HG03025 (cell line): Measurements from ENCODE around the gene MYOF.
"Not testable (repeated sequence)": the region's sequence is repeated elsewhere in the genome, so short reads cannot be mapped to it uniquely, and the experiment has no call there.

ENCODE experiments used
- ATAC-seq: cut with Tn5 transposase; IDR thresholded peaks from one replicate; pipeline ENCODE4 v1.9.1; 2021; ENCODE audit warnings: mild to moderate bottlenecking, moderate library complexity; ENCODE audit not compliant: unreplicated experiment, low FRiP score

The MYOF gene

DNA sequence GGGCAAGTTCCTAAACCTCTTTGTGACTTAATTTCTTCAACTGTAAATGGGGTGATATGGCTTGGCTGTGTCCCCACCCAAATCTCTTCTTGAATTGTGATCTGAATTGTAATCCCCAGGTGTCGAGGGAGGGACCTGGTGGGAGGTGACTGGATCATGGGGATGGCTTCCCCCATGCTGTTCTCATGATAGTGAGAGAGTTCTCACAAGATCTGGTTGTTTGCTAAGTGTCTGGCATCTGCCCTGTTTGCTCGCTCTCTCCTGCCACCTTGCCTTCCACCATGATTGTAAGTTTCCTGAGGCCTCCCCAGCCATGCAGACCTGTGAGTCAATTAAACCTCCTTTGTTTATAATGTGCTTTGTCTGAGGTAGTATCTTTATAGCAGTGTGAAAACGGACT, 177.0 kb downstream of the MYOF start:
- ATAC-seq = no peak

- ATAC-seq = no peak
These were observed 181.2 kb downstream of the MYOF start for GRCh38 chr10:93300981-93301380.

GRCh38 chr10:93300288-93300917, 181.7 kb downstream of the MYOF start:
- no peak for ATAC-seq

- ATAC-seq = no peak
These were observed 182.4 kb downstream of the MYOF start for GRCh38 chr10:93299606-93300287.

DNA sequence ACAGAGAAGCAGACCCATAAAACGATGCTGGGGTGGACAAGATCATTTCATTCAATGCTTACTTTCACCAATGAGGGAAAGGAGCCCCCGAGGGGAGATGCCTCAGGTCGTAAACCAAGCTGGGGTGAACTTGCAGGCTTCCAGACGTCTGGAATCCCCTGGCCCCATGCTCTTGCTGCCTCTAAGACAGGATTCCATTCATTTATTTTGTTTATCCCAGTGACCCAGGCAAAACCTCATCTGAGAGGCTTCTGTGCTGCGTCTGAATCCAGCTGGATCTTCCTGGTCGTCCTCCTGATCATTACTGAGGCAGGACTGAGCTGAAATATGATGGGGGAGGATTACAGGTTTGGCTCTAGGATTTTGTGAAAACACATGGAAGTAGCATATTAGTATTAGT, 182.9 kb downstream of the MYOF start:
- no peak for ATAC-seq

DNA sequence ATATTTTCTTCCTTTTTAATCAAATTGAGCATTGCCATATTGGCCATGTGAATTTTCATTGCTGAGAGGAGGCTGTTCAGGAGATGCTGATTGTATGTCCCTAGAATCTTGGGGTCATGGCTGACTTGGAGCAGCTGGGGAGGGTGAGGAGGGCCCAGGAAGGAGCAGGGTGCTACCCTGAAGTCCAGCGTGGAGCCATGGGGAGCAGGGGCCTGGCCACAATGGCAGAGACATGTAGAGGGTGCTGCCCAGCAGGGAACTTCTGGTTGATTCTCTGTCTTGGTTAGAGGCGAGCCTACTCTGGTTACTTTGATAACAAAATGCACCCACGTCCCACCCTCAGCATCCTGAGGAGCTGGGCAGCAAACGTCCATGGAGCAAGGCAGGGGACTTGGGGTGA, 186.0 kb downstream of the MYOF start:
- ATAC-seq = no peak

- ATAC-seq = no peak
These were observed 188.1 kb downstream of the MYOF start for GRCh38 chr10:93293999-93294398.

DNA sequence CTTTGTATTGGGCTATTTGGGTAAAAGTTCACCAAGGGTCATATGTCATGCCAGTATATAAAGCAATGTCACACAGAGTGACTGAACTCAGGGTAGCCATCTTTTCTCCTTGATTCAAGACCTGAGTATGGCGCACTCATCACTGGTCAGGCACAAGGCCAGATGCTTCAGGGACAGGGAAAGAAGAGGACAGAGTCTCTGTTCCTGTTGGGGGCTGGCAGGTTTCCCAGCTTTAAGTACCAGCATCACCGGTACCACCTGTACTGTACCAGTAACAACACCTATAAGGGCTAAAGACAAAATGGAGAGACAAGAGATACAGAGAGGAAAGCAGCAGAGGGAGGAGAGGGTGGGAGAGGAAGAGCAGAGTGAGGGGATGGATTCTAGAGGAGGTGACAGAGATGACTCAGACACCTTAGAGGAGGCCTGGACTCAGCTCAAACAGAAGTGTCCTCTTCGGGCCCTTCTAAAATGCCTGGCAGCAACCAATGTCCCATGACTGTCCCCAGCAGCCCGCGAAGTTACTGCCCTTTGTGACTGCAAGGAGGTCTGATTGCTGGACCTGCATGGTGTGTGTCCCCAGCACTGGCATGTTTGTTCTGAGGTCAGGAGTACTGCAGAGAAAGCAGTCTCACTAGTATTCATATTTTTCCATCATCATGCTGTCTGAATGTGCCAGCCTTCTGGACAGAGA, 191.3 kb downstream of the MYOF start:
- no peak for ATAC-seq

DNA sequence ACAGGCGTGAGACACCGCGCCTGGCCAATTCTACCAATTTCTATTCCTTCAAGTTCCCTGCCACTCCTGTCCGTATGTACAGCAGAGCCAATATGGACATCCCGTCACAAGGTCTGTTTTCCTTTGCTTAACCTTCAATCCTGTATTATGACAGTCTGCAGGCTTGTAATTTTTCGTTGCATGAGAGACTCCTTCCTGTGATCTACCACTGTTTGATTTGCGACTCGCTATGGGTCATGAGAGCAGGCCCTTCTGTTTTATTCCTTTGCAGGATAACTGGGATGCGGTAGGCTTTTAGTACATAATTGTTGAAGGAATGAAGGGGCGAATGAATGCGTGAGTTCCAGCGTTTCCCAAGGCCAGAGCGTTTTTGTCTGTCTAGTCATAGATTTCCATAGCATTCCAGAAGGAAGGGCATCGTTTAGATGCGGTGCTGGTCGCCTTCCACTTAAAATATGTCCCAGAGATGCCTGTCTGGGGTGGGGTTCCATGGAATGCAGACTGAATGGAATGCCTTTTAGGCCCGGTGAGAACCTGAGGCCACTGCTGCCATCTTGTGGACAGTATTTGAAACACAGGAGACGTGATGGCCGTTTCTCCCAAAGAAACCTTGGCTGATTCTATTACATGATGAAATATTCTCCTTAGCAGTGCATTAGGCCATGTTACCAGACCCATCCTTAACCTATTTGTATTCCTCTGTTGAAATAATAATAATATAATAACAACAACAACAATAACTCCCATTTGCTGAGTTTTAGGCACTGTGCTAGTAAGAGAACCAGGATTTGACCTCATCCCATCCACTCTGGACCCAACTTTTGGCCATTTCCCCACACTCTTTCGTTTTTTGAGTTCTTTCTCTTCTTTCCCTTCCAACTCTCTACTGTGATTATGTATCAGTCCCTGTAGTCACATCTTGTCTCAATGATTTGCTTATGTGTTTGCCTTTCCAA, 193.2 kb downstream of the MYOF start:
- ATAC-seq = no peak

- ATAC-seq = no peak
These were observed 194.4 kb downstream of the MYOF start for GRCh38 chr10:93287775-93288174.

GRCh38 chr10:93284246-93284645, 197.9 kb downstream of the MYOF start:
- not testable (repeated sequence) for ATAC-seq

DNA sequence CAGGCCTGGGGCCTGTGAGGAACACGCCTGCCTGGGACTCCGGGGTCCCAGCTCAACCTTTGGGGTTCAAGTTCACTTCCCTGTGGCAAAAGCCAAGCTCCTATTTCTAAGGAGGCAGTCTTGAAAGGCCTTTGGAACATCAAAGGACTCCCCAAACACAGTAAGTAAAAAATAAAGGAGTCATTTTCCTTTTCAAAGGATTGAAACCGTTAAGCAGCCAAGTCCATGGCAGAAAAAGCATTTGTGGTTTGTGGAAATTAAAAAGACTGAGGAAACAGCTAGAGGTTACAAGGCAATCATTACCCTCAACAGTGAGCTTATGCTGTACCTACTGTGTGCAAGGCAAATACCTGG, 200.8 kb downstream of the MYOF start:
- ATAC-seq = no peak

GRCh38 chr10:93280699-93281366, 201.3 kb downstream of the MYOF start:
- no peak for ATAC-seq

- ATAC-seq = no peak
These were observed 201.9 kb downstream of the MYOF start for GRCh38 chr10:93280121-93280698.

DNA sequence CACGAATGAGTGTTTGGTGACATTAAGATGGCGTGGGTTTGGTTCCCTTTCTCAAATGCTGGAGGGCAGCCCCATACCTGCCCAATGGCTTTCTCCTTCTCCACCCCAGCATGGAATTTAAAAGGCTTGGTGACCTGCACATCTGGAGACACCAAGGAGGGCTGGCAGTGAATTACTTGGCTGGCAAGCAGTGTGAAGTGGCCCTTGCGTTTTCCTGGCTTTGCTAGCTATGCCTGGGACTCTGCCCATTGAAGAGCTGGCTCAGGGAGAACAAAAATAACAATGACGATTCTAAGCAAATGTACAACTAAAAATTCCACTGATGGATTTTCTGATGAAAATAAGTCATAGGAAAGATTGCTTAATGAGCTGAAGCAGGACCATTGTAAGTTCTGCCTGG, 204.8 kb downstream of the MYOF start:
- no peak for ATAC-seq

DNA sequence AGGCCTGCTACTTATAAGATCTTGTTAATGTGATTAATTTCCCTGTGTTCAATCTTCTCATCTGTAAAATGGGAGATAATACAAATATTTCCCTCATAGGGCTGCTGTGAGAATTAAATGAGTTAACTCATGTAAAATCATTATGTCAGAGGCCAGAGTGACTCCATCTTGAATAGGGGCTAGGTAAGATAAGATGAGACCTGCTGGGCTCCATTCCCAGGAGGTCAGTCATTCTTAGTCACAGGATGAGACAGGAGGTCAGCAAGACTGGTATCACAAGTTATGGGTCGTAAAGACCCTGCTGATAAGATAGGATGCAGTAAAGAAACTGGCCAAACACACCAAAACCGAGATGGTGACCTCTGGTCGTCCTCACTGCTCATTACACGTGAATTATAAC, 207.7 kb downstream of the MYOF start:
- no peak for ATAC-seq

GRCh38 chr10:93272884-93273675, 209.1 kb downstream of the MYOF start:
- no peak for ATAC-seq

DNA sequence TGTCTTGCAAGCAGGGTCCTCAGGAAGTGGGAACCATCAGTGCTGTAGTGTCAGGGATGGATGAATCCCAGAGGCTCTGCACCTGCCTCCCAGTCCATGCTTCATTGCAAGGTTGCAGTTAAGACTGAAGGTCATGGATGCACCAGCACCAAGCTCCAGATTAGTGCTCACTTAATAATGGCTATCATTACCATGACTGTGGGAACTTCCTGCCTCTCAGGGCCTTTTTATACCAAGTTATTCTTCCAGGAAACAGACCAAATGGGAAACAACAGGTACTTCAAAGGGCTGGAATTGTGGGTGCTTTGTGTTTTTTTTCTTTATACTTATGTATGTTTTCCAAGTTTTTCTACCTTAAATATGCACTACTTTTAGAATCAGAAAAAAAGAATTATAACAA, 210.8 kb downstream of the MYOF start:
- ATAC-seq = no peak

GRCh38 chr10:93269281-93269680, 212.9 kb downstream of the MYOF start:
- ATAC-seq = no peak
